Smooth muscle cell of bladder (primary cell): ENCODE measurements around the gene OMD. TPM values are rescaled to one million over a fixed set of nuclear protein-coding genes. Genes with fewer than 3 reads are reported as not detected.

ENCODE experiments used
- total RNA-seq: library from RNA; depleted of rRNA; stranded (reverse); fragments of >200 nt; gene quantifications from 2 replicates; pipeline ENCODE4 v1.2.3, GENCODE V29; 2014

Gene OMD, protein sequence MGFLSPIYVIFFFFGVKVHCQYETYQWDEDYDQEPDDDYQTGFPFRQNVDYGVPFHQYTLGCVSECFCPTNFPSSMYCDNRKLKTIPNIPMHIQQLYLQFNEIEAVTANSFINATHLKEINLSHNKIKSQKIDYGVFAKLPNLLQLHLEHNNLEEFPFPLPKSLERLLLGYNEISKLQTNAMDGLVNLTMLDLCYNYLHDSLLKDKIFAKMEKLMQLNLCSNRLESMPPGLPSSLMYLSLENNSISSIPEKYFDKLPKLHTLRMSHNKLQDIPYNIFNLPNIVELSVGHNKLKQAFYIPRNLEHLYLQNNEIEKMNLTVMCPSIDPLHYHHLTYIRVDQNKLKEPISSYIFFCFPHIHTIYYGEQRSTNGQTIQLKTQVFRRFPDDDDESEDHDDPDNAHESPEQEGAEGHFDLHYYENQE
- not detected in 2 replicates for total RNA-seq

DNA sequence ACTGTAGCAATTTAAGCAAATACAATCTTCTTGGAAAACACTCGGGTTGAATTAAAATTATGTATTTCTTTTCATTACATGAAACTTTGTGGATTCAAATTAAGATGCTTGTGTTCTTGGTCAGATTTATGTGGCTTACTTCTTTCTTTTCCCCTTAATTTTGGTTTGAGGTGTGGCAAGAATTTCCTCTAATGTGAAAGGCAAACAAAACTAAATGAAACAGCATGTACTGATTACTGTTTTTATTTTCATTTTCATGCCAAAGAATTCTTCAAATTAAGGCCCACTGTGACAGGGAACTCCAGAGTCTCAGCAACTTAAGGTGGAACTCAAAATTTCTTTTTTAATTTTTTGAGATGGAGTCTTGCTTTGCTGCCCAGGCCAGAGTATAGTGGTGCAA lies at the start of gene OMD:
Gene OMD (minus strand): TSS at position 132 of the 400 bp plus-strand sequence. CDS start 6,913 bp downstream, outside the sequence.

DNA sequence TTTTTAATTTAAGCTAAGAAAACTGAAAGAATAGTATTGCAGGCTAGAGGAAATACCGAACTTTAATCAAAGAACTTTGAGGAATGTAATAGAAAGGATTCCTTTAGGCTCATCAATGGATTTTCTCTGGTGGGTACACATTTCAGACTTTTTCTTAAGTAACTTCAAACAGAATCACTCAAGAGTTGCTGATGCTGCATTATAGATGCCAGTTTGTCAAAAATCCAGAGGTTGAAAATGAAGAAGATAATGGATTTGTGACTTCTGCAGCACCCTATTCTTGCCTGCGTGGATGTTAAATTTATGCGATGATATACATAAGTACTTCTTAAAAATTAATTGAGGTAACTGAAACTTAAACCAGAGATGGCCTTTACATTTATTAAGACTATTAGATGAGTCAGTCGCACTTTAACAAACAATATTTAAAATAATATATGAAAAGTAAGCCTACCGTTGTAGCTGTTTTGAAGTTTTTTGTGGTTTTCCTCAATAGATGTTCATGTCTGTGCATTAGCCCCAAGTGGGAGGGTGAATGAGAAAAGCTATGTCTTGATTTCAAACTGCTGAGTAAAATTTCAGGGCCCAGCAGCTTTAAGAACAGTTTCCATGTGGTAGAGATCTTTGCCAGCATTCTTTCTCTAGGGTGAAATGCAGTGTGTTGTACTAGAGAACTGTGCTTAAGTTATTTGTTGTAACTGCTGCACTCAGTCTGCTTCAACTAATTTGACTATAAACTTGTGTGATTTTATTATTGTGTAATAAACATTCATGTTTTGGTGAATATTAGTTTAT lies 20.0 kb downstream of the OMD start, which contains the start of gene OGN:
Gene OGN (minus strand): TSS at position 537 of the 795 bp plus-strand sequence. CDS start 1,171 bp downstream, outside the sequence.

Other genes starting within 250 kb of the OMD start
- 445 and 751 TPM in 2 replicates for gene IARS1, start 130.8 kb downstream of the OMD start, total RNA-seq
- gene NOL8, start 99.1 kb downstream of the OMD start, total RNA-seq = 18.9 and 28.8 TPM in 2 replicates
- 1.8 and 2.4 TPM in 2 replicates for gene CENPP, start 98.5 kb downstream of the OMD start, total RNA-seq
- gene OGN, start 19.9 kb downstream of the OMD start, total RNA-seq = 0.57 and 0.65 TPM in 2 replicates
- gene ASPN, start 58.0 kb upstream of the OMD start, total RNA-seq = 1.1 and 2.0 TPM in 2 replicates
- 4.3 and 5.0 TPM in 2 replicates for gene ECM2, start 111.5 kb upstream of the OMD start, total RNA-seq
- 12.1 and 13.9 TPM in 2 replicates for gene IPPK, start 245.7 kb upstream of the OMD start, total RNA-seq